ENCODE data around the gene RFC1. TPM values are rescaled to one million over a fixed set of nuclear protein-coding genes. Genes with fewer than 3 reads are reported as not detected.

RFC1 gene
- polyA plus RNA-seq, 1 of the 3 experiments (the other 2 are of a cell fraction): 14.9 TPM

DNA sequence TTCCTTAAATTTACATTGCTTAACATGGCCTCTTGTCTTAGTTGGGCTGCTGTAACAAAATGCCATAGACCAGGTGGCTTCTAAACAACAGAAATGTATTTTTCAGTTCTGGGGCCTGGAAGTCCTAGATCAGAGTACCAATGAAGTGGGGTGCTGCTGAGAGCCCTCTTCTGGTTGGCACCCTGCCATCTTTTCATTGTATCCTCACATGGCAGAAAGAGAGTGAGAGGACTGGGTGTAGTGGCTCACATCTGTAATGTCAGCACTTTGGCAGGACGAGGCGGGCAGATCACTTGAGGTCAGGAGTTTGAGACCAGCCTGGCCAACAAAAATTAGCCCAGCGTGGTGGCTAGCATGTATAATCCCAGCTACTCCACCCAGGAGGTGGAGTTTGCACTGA, 28.5 kb upstream of the RFC1 start:
- Histone ChIP-seq H3K4me3 (ENCODE audit: low read depth in 2 of 2, low read length in 1 of 2) (no peak overlapping the region), H2AFZ (ENCODE audit: low read depth) (no peak overlapping the region), H4K20me1 (ENCODE audit: insufficient read depth) (no peaks in the 10 kb centered on the region), H3K9me3 (no peaks in the 10 kb centered on the region), H3K79me2 (ENCODE audit: insufficient read depth) (no peaks in the 10 kb centered on the region), H3K4me1 (ENCODE audit: control insufficient read depth in 1 of 2, insufficient read depth in 2 of 2, low read depth in 1 of 2, low read length in 1 of 2) (no peaks in the 10 kb centered on the region), H3F3A (replicated peaks; ENCODE audit: insufficient read depth) (no peaks in the 10 kb centered on the region), H3K4me2 (no peak overlapping the region), H3K9ac (no peak overlapping the region), H3K9me2 (no peaks in the 10 kb centered on the region), H3K27me3 (ENCODE audit: insufficient read depth) (no peaks in the 10 kb centered on the region), H3K27ac (ENCODE audit: low read depth in 2 of 2, low read length in 1 of 2) (no peak overlapping the region), H3K36me3 (replicated peaks in 1 of 2; ENCODE audit: control insufficient read depth in 1 of 2, insufficient read depth in 2 of 2, low read length in 1 of 2) (no peaks in the 10 kb centered on the region)
- ChIA-PET CTCF (no interaction called here), POLR2A (no interaction called here)
- 86% methylated on average over 2 of the region's 3 CpGs for WGBS (ENCODE audit: low lambda C conversion rate)
- DNase-seq: no peak
- TF ChIP-seq NFIC (IDR thresholded peaks at IDR 0.05; ENCODE audit: borderline replicate concordance) (no peak), JUND (IDR thresholded peaks at IDR 0.05) (no peak), MXI1 (IDR thresholded peaks at IDR 0.05; ENCODE audit: low read depth, low read length) (no peak), MEF2A (IDR thresholded peaks at IDR 0.05; ENCODE audit: borderline replicate concordance, low read depth) (no peak)
- TF ChIP-seq, protein P1, sequence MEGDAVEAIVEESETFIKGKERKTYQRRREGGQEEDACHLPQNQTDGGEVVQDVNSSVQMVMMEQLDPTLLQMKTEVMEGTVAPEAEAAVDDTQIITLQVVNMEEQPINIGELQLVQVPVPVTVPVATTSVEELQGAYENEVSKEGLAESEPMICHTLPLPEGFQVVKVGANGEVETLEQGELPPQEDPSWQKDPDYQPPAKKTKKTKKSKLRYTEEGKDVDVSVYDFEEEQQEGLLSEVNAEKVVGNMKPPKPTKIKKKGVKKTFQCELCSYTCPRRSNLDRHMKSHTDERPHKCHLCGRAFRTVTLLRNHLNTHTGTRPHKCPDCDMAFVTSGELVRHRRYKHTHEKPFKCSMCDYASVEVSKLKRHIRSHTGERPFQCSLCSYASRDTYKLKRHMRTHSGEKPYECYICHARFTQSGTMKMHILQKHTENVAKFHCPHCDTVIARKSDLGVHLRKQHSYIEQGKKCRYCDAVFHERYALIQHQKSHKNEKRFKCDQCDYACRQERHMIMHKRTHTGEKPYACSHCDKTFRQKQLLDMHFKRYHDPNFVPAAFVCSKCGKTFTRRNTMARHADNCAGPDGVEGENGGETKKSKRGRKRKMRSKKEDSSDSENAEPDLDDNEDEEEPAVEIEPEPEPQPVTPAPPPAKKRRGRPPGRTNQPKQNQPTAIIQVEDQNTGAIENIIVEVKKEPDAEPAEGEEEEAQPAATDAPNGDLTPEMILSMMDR (IDR thresholded peaks at IDR 0.05): no peak

GRCh38 chr4:39390603-39391002, 24.4 kb upstream of the RFC1 start:
- no peaks in the 10 kb centered on the region for H3K4me1 ChIP-seq (ENCODE audit: control insufficient read depth in 1 of 2, insufficient read depth in 2 of 2, low read depth in 1 of 2, low read length in 1 of 2)
- ChIA-PET CTCF (no interaction called here), POLR2A (no interaction called here)
- no peak overlapping the region for H3K4me3 ChIP-seq (ENCODE audit: low read depth in 2 of 2, low read length in 1 of 2)
- H3K9me2 ChIP-seq: no peaks in the 10 kb centered on the region
- no peaks in the 10 kb centered on the region for H3K27me3 ChIP-seq (ENCODE audit: insufficient read depth)
- H4K20me1 ChIP-seq (ENCODE audit: insufficient read depth): no peaks in the 10 kb centered on the region
- no peaks in the 10 kb centered on the region for H3K36me3 ChIP-seq (replicated peaks in 1 of 2; ENCODE audit: control insufficient read depth in 1 of 2, insufficient read depth in 2 of 2, low read length in 1 of 2)
- no peaks in the 10 kb centered on the region for H3F3A ChIP-seq (replicated peaks; ENCODE audit: insufficient read depth)
- no peak overlapping the region for H2AFZ ChIP-seq (ENCODE audit: low read depth)
- 89% methylated on average over 6 of the region's 6 CpGs for WGBS (ENCODE audit: low lambda C conversion rate)
- no peak overlapping the region for H3K27ac ChIP-seq (ENCODE audit: low read depth in 2 of 2, low read length in 1 of 2)
- H3K4me2 ChIP-seq: no peak overlapping the region
- no peak overlapping the region for H3K9ac ChIP-seq
- no peak for DNase-seq
- H3K79me2 ChIP-seq (ENCODE audit: insufficient read depth): no peaks in the 10 kb centered on the region
- no peaks in the 10 kb centered on the region for H3K9me3 ChIP-seq
- TF ChIP-seq TCF12 (IDR thresholded peaks at IDR 0.05): no peak
- no peak for TF ChIP-seq RAD21 (IDR thresholded peaks at IDR 0.05; ENCODE audit: low read length)
- TF ChIP-seq, protein P2, sequence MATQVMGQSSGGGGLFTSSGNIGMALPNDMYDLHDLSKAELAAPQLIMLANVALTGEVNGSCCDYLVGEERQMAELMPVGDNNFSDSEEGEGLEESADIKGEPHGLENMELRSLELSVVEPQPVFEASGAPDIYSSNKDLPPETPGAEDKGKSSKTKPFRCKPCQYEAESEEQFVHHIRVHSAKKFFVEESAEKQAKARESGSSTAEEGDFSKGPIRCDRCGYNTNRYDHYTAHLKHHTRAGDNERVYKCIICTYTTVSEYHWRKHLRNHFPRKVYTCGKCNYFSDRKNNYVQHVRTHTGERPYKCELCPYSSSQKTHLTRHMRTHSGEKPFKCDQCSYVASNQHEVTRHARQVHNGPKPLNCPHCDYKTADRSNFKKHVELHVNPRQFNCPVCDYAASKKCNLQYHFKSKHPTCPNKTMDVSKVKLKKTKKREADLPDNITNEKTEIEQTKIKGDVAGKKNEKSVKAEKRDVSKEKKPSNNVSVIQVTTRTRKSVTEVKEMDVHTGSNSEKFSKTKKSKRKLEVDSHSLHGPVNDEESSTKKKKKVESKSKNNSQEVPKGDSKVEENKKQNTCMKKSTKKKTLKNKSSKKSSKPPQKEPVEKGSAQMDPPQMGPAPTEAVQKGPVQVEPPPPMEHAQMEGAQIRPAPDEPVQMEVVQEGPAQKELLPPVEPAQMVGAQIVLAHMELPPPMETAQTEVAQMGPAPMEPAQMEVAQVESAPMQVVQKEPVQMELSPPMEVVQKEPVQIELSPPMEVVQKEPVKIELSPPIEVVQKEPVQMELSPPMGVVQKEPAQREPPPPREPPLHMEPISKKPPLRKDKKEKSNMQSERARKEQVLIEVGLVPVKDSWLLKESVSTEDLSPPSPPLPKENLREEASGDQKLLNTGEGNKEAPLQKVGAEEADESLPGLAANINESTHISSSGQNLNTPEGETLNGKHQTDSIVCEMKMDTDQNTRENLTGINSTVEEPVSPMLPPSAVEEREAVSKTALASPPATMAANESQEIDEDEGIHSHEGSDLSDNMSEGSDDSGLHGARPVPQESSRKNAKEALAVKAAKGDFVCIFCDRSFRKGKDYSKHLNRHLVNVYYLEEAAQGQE (IDR thresholded peaks at IDR 0.05; ENCODE audit: low read depth, low read length): no peak
- TF ChIP-seq, protein P3, sequence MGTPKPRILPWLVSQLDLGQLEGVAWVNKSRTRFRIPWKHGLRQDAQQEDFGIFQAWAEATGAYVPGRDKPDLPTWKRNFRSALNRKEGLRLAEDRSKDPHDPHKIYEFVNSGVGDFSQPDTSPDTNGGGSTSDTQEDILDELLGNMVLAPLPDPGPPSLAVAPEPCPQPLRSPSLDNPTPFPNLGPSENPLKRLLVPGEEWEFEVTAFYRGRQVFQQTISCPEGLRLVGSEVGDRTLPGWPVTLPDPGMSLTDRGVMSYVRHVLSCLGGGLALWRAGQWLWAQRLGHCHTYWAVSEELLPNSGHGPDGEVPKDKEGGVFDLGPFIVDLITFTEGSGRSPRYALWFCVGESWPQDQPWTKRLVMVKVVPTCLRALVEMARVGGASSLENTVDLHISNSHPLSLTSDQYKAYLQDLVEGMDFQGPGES (IDR thresholded peaks at IDR 0.05; ENCODE audit: low read depth, low read length): no peak
- TF ChIP-seq, protein P4, sequence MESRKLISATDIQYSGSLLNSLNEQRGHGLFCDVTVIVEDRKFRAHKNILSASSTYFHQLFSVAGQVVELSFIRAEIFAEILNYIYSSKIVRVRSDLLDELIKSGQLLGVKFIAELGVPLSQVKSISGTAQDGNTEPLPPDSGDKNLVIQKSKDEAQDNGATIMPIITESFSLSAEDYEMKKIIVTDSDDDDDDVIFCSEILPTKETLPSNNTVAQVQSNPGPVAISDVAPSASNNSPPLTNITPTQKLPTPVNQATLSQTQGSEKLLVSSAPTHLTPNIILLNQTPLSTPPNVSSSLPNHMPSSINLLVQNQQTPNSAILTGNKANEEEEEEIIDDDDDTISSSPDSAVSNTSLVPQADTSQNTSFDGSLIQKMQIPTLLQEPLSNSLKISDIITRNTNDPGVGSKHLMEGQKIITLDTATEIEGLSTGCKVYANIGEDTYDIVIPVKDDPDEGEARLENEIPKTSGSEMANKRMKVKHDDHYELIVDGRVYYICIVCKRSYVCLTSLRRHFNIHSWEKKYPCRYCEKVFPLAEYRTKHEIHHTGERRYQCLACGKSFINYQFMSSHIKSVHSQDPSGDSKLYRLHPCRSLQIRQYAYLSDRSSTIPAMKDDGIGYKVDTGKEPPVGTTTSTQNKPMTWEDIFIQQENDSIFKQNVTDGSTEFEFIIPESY (IDR thresholded peaks at IDR 0.05; ENCODE audit: borderline replicate concordance, low read depth): no peak
- no peak for TF ChIP-seq RXRA (IDR thresholded peaks at IDR 0.05; ENCODE audit: borderline replicate concordance, low read depth)
- TF ChIP-seq SIN3A (IDR thresholded peaks at IDR 0.05; ENCODE audit: borderline replicate concordance, low read depth, low read length): no peak
- TF ChIP-seq YY1 (IDR thresholded peaks at IDR 0.05; ENCODE audit: low read depth): no peak
- no peak for TF ChIP-seq RCOR1 (IDR thresholded peaks at IDR 0.05; ENCODE audit: low read length)
- no peak for TF ChIP-seq EZH2phosphoT487 (IDR thresholded peaks at IDR 0.05; ENCODE audit: borderline replicate concordance, low read depth)
- no peak for TF ChIP-seq FOXM1 (IDR thresholded peaks at IDR 0.05; ENCODE audit: low read depth)
- TF ChIP-seq FOSL2 (IDR thresholded peaks at IDR 0.05; ENCODE audit: borderline replicate concordance, low read depth): no peak
- no peak for TF ChIP-seq NRF1 (IDR thresholded peaks at IDR 0.05; ENCODE audit: low read depth, low read length)
- TF ChIP-seq POLR2AphosphoS5 (IDR thresholded peaks at IDR 0.05; ENCODE audit: low read depth, low read length): no peak
- TF ChIP-seq, protein P5, sequence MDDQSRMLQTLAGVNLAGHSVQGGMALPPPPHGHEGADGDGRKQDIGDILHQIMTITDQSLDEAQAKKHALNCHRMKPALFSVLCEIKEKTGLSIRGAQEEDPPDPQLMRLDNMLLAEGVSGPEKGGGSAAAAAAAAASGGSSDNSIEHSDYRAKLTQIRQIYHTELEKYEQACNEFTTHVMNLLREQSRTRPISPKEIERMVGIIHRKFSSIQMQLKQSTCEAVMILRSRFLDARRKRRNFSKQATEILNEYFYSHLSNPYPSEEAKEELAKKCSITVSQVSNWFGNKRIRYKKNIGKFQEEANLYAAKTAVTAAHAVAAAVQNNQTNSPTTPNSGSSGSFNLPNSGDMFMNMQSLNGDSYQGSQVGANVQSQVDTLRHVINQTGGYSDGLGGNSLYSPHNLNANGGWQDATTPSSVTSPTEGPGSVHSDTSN (IDR thresholded peaks at IDR 0.05): no peak
- no peak for TF ChIP-seq GABPA (IDR thresholded peaks at IDR 0.05; ENCODE audit: low read depth)
